H7 (cell line): ENCODE data around the gene DYRK2. TPM values are rescaled to one million over a fixed set of nuclear protein-coding genes. Genes with fewer than 3 reads are reported as not detected.

Source experiments
- DNase-seq: peaks from one replicate; pipeline ENCODE4 v3.0.0; 2012
- H3K27me3 ChIP-seq: 2 replicates; pipeline ENCODE4 v1.6.0; 2011; ENCODE audit warnings: mild to moderate bottlenecking, low read length; ENCODE audit not compliant: control insufficient read depth, insufficient read depth
- H3K36me3 ChIP-seq: replicated peaks from 2 replicates; pipeline ENCODE4 v1.5.1; 2011; ENCODE audit warnings: low read length; ENCODE audit not compliant: control insufficient read depth, insufficient read depth
- H3K4me3 ChIP-seq: 2 replicates; pipeline ENCODE4 v1.5.1; 2011; ENCODE audit warnings: low read depth, mild to moderate bottlenecking, control low read depth, low read length, moderate library complexity; ENCODE audit not compliant: insufficient read depth
- total RNA-seq: library from RNA; depleted of rRNA; stranded (reverse); fragments of >200 nt; shearing (Covaris generic); gene quantifications from 2 replicates; pipeline ENCODE4 v1.2.3, GENCODE V29; 2014; rRNA removed

DYRK2 gene
- total RNA-seq, result 32.3 and 32.4 TPM in 2 replicates

- peak; percentile 95 for DNase-seq
Observed at GRCh38 chr12:67648521-67649260, at the start of gene DYRK2. DYRK2 (plus strand) TSS chr12:67648745; CDS start chr12:67649134, 389 bp downstream.

GRCh38 chr12:67599691-67600090 is 48.9 kb upstream of the DYRK2 start:
- DNase-seq, result no peak
- Histone ChIP-seq H3K27me3 (no peaks in the 10 kb centered on the region), H3K36me3 (no peaks in the 10 kb centered on the region), H3K4me3 (no peak overlapping the region)

More at GRCh38 chr12:67648521-67649260, at the start of gene DYRK2:
- Histone ChIP-seq H3K4me3 (peak within 1 kb of the TSS; percentile 82), H3K27me3 (no peaks in the 10 kb centered on the region), H3K36me3 (0 out of 2 replicates have a peak, but pooled peaks cover 1% of the 10 kb centered on the region)

- DNase-seq, result no peak
- H3K27me3 ChIP-seq, result no peaks in the 10 kb centered on the region
- H3K4me3 ChIP-seq, result no peak overlapping the region
- no peaks in the 10 kb centered on the region for H3K36me3 ChIP-seq
Observed at GRCh38 chr12:67601126-67601525, 47.4 kb upstream of the DYRK2 start.

- no peaks in the 10 kb centered on the region for H3K36me3 ChIP-seq
- no peak for DNase-seq
Observed at GRCh38 chr12:67609226-67609870, 39.2 kb upstream of the DYRK2 start.

GRCh38 chr12:67613040-67613439 is 35.5 kb upstream of the DYRK2 start:
- no peaks in the 10 kb centered on the region for H3K36me3 ChIP-seq

More at GRCh38 chr12:67609226-67609870, 39.2 kb upstream of the DYRK2 start:
- Histone ChIP-seq H3K27me3 (no peaks in the 10 kb centered on the region), H3K4me3 (no peak overlapping the region)

GRCh38 chr12:67617629-67618028 is 30.9 kb upstream of the DYRK2 start:
- Histone ChIP-seq H3K27me3 (no peaks in the 10 kb centered on the region), H3K36me3 (no peaks in the 10 kb centered on the region), H3K4me3 (no peak overlapping the region)
- DNase-seq, result no peak

More at GRCh38 chr12:67613040-67613439, 35.5 kb upstream of the DYRK2 start:
- Histone ChIP-seq H3K4me3 (no peak overlapping the region), H3K27me3 (no peaks in the 10 kb centered on the region)
- DNase-seq, result no peak

- no peak for DNase-seq
- H3K36me3 ChIP-seq, result no peaks in the 10 kb centered on the region
- H3K4me3 ChIP-seq, result no peak overlapping the region
- no peaks in the 10 kb centered on the region for H3K27me3 ChIP-seq
Observed at GRCh38 chr12:67618303-67618702, 30.2 kb upstream of the DYRK2 start.

- no peak for DNase-seq
- Histone ChIP-seq H3K27me3 (no peaks in the 10 kb centered on the region), H3K36me3 (no peaks in the 10 kb centered on the region), H3K4me3 (no peak overlapping the region)
Observed at GRCh38 chr12:67621112-67621511, 27.4 kb upstream of the DYRK2 start.

- DNase-seq, result no peak
- Histone ChIP-seq H3K4me3 (no peak overlapping the region), H3K36me3 (no peaks in the 10 kb centered on the region), H3K27me3 (no peaks in the 10 kb centered on the region)
Observed at GRCh38 chr12:67621926-67622325, 26.6 kb upstream of the DYRK2 start.

- H3K4me3 ChIP-seq, result no peak overlapping the region
- H3K36me3 ChIP-seq, result no peaks in the 10 kb centered on the region
- H3K27me3 ChIP-seq, result no peaks in the 10 kb centered on the region
- no peak for DNase-seq
Observed at GRCh38 chr12:67623259-67623658, 25.3 kb upstream of the DYRK2 start.

GRCh38 chr12:67624355-67624754 is 24.2 kb upstream of the DYRK2 start:
- no peak for DNase-seq
- H3K36me3 ChIP-seq, result no peaks in the 10 kb centered on the region
- H3K27me3 ChIP-seq, result no peaks in the 10 kb centered on the region
- H3K4me3 ChIP-seq, result no peak overlapping the region

GRCh38 chr12:67625004-67625403 is 23.5 kb upstream of the DYRK2 start:
- no peak for DNase-seq
- H3K27me3 ChIP-seq, result no peaks in the 10 kb centered on the region
- no peaks in the 10 kb centered on the region for H3K36me3 ChIP-seq
- no peak overlapping the region for H3K4me3 ChIP-seq

GRCh38 chr12:67626156-67626555 is 22.4 kb upstream of the DYRK2 start:
- Histone ChIP-seq H3K36me3 (no peaks in the 10 kb centered on the region), H3K27me3 (no peaks in the 10 kb centered on the region), H3K4me3 (no peak overlapping the region)
- no peak for DNase-seq

- Histone ChIP-seq H3K36me3 (no peaks in the 10 kb centered on the region), H3K4me3 (no peak overlapping the region), H3K27me3 (no peaks in the 10 kb centered on the region)
- peak; percentile 42 for DNase-seq
Observed at GRCh38 chr12:67630373-67631088, 18.0 kb upstream of the DYRK2 start.

- no peak for DNase-seq
- Histone ChIP-seq H3K27me3 (no peaks in the 10 kb centered on the region), H3K36me3 (no peaks in the 10 kb centered on the region), H3K4me3 (no peak overlapping the region)
Observed at GRCh38 chr12:67632005-67632404, 16.5 kb upstream of the DYRK2 start.
